ENCODE measurements around the gene RNF13.

GRCh38 chr3:149998946-149999345 is 185.9 kb downstream of the RNF13 start:
- TF ChIP-seq RAD21 (IDR thresholded peaks at IDR 0.05; ENCODE audit: low read depth) (no peak), TCF12 (IDR thresholded peaks at IDR 0.05; ENCODE audit: low read depth) (no peak), YY1 (IDR thresholded peaks at IDR 0.05; ENCODE audit: low read depth) (no peak), EP300 (IDR thresholded peaks at IDR 0.05; ENCODE audit: borderline replicate concordance) (no peak), TAF1 (IDR thresholded peaks at IDR 0.05; ENCODE audit: low read depth) (no peak), CEBPB (IDR thresholded peaks at IDR 0.05) (no peak), USF1 (IDR thresholded peaks at IDR 0.05) (no peak), ZBTB7A (IDR thresholded peaks at IDR 0.05; ENCODE audit: low read depth) (no peak), TEAD4 (IDR thresholded peaks at IDR 0.05) (no peak), FOXM1 (IDR thresholded peaks at IDR 0.05; ENCODE audit: borderline replicate concordance, low read depth) (no peak), EGR1 (IDR thresholded peaks at IDR 0.05) (no peak)
- TF ChIP-seq, protein P1, sequence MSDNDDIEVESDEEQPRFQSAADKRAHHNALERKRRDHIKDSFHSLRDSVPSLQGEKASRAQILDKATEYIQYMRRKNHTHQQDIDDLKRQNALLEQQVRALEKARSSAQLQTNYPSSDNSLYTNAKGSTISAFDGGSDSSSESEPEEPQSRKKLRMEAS (IDR thresholded peaks at IDR 0.05) = no peak
- TF ChIP-seq, protein P2, sequence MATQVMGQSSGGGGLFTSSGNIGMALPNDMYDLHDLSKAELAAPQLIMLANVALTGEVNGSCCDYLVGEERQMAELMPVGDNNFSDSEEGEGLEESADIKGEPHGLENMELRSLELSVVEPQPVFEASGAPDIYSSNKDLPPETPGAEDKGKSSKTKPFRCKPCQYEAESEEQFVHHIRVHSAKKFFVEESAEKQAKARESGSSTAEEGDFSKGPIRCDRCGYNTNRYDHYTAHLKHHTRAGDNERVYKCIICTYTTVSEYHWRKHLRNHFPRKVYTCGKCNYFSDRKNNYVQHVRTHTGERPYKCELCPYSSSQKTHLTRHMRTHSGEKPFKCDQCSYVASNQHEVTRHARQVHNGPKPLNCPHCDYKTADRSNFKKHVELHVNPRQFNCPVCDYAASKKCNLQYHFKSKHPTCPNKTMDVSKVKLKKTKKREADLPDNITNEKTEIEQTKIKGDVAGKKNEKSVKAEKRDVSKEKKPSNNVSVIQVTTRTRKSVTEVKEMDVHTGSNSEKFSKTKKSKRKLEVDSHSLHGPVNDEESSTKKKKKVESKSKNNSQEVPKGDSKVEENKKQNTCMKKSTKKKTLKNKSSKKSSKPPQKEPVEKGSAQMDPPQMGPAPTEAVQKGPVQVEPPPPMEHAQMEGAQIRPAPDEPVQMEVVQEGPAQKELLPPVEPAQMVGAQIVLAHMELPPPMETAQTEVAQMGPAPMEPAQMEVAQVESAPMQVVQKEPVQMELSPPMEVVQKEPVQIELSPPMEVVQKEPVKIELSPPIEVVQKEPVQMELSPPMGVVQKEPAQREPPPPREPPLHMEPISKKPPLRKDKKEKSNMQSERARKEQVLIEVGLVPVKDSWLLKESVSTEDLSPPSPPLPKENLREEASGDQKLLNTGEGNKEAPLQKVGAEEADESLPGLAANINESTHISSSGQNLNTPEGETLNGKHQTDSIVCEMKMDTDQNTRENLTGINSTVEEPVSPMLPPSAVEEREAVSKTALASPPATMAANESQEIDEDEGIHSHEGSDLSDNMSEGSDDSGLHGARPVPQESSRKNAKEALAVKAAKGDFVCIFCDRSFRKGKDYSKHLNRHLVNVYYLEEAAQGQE (IDR thresholded peaks at IDR 0.05; ENCODE audit: low read depth) = no peak
